NCI-H345 treated with DMSO at 0.1 percent for 48 hours (cell line): ENCODE data around the gene IRF4.

Experiments
- DNase-seq: peaks from one replicate; lab custom pipeline; 2025; ENCODE audit not compliant: unreplicated experiment; lab: John Stamatoyannopoulos, UW

Gene IRF4

GRCh38 chr6:441126-441920 lies 49.8 kb downstream of the IRF4 start:
- no peak for DNase-seq

GRCh38 chr6:443621-444159 lies 52.1 kb downstream of the IRF4 start:
- DNase-seq, result no peak

DNA sequence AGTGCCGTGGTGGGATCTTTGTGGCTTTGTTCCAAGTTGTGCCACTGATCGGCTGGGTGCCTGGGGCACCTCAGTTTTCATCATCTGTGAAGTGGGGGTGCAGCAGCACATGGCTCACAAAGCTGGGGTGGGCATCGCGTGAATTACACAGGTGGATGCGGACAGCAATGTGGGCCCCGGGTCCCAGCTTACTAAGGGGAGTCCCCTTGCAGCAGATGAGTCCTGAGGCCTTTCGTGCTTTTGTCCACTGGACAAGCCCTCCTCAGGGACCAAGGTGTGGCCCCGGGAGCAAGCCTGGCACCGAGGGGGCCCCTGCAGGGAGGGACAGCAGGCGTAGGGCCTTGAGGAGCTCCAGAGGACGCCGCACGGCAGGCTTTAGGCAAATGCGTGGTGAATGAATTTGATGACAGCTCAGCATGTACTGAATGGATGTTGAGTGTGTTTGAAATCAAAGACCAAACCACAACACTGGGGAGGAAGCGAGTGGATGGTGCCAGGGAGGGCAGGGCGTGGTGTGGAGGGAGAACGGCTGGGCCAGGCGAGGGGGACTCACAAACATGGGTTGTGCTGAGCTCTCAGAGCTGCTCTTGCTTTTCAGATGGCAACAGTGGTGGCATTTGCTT lies 53.2 kb downstream of the IRF4 start:
- DNase-seq, result no peak

DNA sequence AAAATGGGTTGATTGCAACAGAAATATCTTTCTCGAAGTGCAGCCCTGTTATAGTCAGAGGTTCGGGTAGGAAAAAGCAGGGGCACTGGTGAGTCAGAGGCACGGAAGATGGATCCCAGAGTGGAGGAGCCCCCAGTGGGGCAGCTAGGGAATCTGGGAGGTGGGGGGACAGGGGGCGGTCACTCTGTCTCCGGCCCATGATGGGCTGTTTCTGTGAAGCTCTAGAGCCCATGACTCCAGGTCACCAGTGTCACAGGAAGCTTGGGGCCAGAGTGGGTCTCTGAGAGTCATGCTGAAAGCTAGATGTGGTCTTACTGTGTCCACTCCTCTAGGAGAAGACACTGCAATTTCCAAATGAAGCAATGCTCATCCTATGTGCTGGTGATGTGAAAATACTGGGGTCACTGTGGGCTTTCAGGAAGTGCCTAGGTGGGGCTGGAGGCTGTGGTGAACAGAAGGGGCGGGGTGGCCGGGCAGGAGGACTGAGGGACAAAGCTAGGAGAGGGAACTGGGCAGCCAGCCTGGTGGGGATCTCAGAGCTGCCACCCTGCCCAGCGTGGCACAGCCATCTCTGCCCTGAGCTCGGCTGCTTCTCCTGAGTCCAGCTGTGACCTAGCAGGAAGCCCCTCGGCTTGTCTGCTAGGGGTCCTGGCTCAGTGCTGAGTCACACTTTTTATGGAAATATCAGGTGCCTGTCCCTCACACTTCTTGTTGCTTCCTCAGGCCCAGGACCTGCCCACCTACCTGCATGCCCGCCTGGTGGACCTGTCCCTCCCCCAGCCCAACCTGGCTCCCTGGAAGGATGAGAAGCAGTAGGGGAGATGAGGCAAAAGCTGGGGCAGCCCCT lies 54.2 kb downstream of the IRF4 start:
- DNase-seq, result no peak

DNA sequence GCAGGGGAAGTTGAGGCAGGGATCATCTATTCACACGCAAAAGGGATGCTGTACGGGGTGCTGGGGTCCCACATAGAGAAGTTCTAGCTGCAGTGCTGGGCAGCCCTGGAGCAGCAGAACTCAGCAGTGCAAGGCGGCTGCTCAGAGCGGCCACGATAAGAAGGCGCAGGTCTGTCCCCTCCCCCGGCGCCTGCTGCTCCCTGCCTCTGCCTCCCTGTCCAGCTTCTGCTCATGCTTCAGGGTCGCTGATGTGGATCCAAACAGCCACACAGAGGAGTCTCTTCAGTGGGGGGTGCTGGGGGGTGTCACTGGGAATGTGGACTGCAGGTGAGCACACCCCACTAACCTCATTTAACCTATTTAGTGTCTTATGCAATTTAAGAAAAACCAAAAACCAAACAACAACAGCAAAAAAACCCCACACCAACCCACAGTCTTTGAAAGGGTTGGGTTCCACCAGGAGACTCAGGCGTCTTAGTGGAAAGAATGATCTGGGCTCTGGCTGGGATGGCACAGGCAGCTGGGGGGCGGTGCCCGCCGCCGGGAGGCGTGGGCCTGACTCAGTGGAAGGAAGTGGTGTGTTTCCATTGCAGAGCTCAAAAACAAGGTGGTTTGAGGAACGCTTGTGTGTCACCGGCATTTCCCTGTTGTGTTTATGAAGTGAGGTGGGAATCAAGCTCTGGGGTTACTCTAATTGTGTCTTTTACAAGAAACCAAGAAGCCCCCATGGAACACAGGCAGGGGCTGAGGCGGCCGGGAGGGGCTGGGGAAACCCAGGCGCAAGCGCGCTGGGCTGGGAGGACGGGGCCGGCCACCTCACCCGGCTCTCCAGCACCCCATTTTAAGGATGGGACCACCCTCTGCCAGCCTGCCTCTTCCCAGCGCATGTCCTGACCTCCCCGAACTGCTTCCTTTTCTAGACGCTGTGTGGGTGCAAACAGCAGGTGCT lies 55.1 kb downstream of the IRF4 start:
- no peak for DNase-seq

- no peak for DNase-seq
These were observed 56.0 kb downstream of the IRF4 start for GRCh38 chr6:447381-448165.

- DNase-seq, result no peak
These were observed 56.9 kb downstream of the IRF4 start for GRCh38 chr6:448296-449056.

GRCh38 chr6:449057-449430 lies 57.5 kb downstream of the IRF4 start:
- no peak for DNase-seq

GRCh38 chr6:449486-450419 lies 58.2 kb downstream of the IRF4 start:
- no peak for DNase-seq

GRCh38 chr6:451336-451735 lies 59.8 kb downstream of the IRF4 start:
- no peak for DNase-seq

GRCh38 chr6:451847-452246 lies 60.3 kb downstream of the IRF4 start:
- no peak for DNase-seq

GRCh38 chr6:452301-453067 lies 60.9 kb downstream of the IRF4 start:
- peak; percentile 1 for DNase-seq

DNA sequence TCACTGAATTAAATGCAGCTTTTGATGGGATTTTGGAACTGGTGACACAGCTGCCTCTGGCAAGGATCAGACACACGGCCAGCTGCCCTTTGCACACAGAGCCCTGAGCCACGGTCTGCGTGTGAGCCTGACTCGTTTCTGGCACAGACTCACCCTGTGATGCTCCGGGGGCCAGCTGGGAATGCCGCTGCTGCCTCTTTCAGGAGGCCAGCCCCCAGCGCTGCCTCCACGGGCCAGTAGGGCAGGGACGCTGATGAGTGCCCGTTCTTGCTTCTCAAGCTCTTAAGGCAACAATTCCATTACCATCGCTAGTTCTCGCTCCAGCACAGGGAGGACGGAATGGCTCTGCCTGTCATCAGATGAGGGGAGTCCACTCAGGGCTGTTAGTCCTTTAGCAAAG lies 61.6 kb downstream of the IRF4 start:
- DNase-seq, result no peak

DNA sequence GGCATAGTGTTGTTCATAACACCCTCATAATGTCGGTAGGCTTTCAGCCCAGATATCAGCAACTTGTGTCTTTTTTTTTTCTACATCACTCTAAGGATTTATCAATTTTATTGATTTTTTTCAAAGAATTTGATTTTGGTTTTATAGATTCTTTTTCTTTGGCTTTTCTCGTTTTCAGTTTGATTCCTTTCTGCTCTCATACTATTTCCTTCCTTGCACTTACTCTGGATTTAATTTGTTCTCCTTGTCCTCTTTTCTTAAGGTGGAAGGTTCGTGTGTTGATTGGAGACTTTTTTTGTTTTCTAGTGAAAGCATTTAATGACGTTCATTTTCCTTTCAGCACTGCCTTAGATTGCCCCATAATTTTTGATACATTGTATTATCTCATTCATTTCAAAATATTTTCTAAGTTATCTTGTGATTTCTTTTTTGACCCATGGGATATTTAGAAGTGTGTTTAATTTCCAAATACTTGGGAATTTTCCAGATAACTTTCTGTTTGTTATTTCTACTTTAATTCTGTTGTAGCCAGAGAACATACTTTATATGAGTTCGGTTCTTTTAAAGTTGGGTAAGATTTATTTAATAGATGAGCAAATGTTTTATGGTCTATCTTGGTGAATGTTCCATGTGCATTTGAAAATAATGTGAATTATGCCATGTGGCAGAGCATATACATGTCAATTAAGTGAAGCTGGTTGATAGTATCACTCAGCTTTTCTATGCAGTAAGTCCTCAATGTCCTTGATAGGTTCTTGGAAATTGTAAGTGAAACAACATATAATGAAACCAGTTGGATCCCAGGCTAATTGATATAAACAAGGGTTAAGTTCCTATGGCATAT lies 62.8 kb downstream of the IRF4 start:
- no peak for DNase-seq

GRCh38 chr6:455006-455585 lies 63.5 kb downstream of the IRF4 start:
- no peak for DNase-seq

- DNase-seq, result no peak
These were observed 64.3 kb downstream of the IRF4 start for GRCh38 chr6:455835-456234.
